ENCODE measurements around the gene GALNS. TPM values are rescaled to one million over a fixed set of nuclear protein-coding genes. Genes with fewer than 3 reads are reported as not detected.

GALNS gene
- total and polyA plus RNA-seq, 2 donors (not counting 1 experiment from before 2014, with no cell fraction given): 45.5 to 68.4 TPM

DNA sequence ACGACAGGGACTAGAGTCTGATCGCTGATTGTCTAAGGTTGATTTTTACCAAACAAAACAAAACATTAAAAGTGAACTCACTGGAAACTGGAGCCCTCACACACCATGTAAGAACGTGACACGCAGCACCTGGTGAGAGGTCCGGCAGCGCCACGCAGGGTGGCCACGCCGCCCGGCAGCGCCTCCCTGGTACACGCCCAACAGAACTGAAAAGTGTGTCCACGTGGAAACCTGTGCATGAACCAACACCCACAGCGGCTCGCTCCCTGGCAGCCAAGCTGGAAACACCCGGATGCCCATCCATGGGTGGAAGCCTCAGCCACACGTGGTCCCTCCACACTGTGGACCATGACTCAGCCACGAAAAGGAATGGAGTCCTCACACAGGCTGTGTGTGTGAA, 9.1 kb downstream of the GALNS start:
- intact Hi-C loops (cut with micrococcal nuclease): no loop called here
- H3K4me3 Mint-ChIP-seq: no peak overlapping the region
- Histone ChIP-seq H3K27me3 (replicated peaks in 1 of 4; ENCODE audit: control extremely low read depth in 1 of 4, control insufficient read depth in 3 of 4, insufficient read depth in 4 of 4, low read length in 3 of 4) (no peaks in the 10 kb centered on the region), H2AFZ (ENCODE audit: insufficient read depth, low read depth, low read length, poor library complexity, severe bottlenecking) (no peak overlapping the region), H3K4me1 (ENCODE audit: control insufficient read depth in 2 of 2, insufficient read depth in 2 of 2, low read length in 2 of 2) (no peaks in the 10 kb centered on the region), H3K9me3 (ENCODE audit: control extremely low read depth in 1 of 3, control insufficient read depth in 2 of 3, insufficient read depth in 1 of 3, low read length in 2 of 3) (no peaks in the 10 kb centered on the region), H3K4me3 (ENCODE audit: control extremely low read depth in 1 of 5, extremely low read depth in 1 of 5, insufficient read depth in 1 of 5, low read depth in 2 of 5, low read length in 4 of 5) (no peak overlapping the region), H3K27ac (ENCODE audit: low read length in 2 of 2) (no peak overlapping the region), H3K4me2 (replicated peaks; ENCODE audit: low read depth, low read length, poor library complexity, severe bottlenecking) (no peak overlapping the region), H3K79me2 (ENCODE audit: control insufficient read depth, insufficient read depth, low read length) (peaks cover 43% of the 10 kb centered on the region), H3K9ac (ENCODE audit: low read length) (no peak overlapping the region), H4K20me1 (ENCODE audit: control insufficient read depth, insufficient read depth, low read length, poor library complexity, severe bottlenecking) (peaks cover 40% of the 10 kb centered on the region), H3K36me3 (replicated peaks in 1 of 2; ENCODE audit: control extremely low read depth in 1 of 2, control insufficient read depth in 1 of 2, extremely low read depth in 1 of 2, insufficient read depth in 2 of 2, low read length in 1 of 2) (peaks cover 0 to 16% of the 10 kb centered on the region in 2 experiments)
- H3K4me1 Mint-ChIP-seq: peaks cover 5% of the 10 kb centered on the region
- no peaks in the 10 kb centered on the region for H3K9me3 Mint-ChIP-seq (ENCODE audit: insufficient read depth)
- H3K27me3 Mint-ChIP-seq: no peaks in the 10 kb centered on the region
- ChIA-PET POLR2A (interaction anchor here (0.7 kb wide), 1 partner anchor 9 kb away, joined by 5 read pairs; the partner anchor contains the start of gene TRAPPC2L), CTCF (no interaction called here)
- WGBS (ENCODE audit: insufficient coverage): 97% methylated on average over 18 of the region's 18 CpGs
- TF ChIP-seq, protein P1, sequence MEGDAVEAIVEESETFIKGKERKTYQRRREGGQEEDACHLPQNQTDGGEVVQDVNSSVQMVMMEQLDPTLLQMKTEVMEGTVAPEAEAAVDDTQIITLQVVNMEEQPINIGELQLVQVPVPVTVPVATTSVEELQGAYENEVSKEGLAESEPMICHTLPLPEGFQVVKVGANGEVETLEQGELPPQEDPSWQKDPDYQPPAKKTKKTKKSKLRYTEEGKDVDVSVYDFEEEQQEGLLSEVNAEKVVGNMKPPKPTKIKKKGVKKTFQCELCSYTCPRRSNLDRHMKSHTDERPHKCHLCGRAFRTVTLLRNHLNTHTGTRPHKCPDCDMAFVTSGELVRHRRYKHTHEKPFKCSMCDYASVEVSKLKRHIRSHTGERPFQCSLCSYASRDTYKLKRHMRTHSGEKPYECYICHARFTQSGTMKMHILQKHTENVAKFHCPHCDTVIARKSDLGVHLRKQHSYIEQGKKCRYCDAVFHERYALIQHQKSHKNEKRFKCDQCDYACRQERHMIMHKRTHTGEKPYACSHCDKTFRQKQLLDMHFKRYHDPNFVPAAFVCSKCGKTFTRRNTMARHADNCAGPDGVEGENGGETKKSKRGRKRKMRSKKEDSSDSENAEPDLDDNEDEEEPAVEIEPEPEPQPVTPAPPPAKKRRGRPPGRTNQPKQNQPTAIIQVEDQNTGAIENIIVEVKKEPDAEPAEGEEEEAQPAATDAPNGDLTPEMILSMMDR (IDR thresholded peaks at IDR 0.05): no peak
- no peak for TF ChIP-seq EZH2 (IDR thresholded peaks at IDR 0.05; ENCODE audit: borderline replicate concordance, insufficient read depth, low read depth, low read length, poor library complexity, severe bottlenecking)
- DNase-seq (no peak), ATAC-seq (ENCODE audit: low read depth) (no peak)
- H3K27ac Mint-ChIP-seq: no peak overlapping the region

DNA sequence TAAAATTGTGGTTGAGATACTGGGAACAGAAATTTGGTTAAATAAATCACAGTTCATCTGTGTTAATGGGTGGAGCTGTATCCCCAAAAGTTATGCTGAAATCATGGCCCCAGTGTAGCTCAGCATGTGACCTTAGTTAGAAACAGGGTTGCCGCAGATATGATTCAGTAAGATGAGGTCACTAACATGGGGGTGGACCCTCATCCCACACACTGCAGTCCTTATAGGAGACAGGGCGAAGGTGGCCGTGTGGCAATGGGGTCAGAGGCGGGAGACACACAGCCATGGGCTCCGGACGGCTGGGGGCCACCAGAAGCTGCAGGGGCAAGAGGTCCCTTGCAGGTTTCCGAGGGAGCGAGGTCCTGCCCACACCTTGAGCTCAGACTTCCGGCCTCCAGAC, 10.7 kb downstream of the GALNS start:
- no peaks in the 10 kb centered on the region for H3K4me1 Mint-ChIP-seq
- ChIA-PET CTCF (no interaction called here), POLR2A (no interaction called here)
- Histone ChIP-seq H4K20me1 (ENCODE audit: control insufficient read depth, insufficient read depth, low read length, poor library complexity, severe bottlenecking) (peaks cover 47% of the 10 kb centered on the region), H3K4me3 (ENCODE audit: control extremely low read depth in 1 of 5, extremely low read depth in 1 of 5, insufficient read depth in 1 of 5, low read depth in 2 of 5, low read length in 4 of 5) (no peak overlapping the region), H3K4me1 (ENCODE audit: control insufficient read depth in 2 of 2, insufficient read depth in 2 of 2, low read length in 2 of 2) (no peaks in the 10 kb centered on the region), H2AFZ (ENCODE audit: insufficient read depth, low read depth, low read length, poor library complexity, severe bottlenecking) (no peak overlapping the region), H3K36me3 (replicated peaks in 1 of 2; ENCODE audit: control extremely low read depth in 1 of 2, control insufficient read depth in 1 of 2, extremely low read depth in 1 of 2, insufficient read depth in 2 of 2, low read length in 1 of 2) (peaks cover 0 to 19% of the 10 kb centered on the region in 2 experiments), H3K9me3 (ENCODE audit: control extremely low read depth in 1 of 3, control insufficient read depth in 2 of 3, insufficient read depth in 1 of 3, low read length in 2 of 3) (no peaks in the 10 kb centered on the region), H3K4me2 (replicated peaks; ENCODE audit: low read depth, low read length, poor library complexity, severe bottlenecking) (no peak overlapping the region), H3K27ac (ENCODE audit: low read length in 2 of 2) (no peak overlapping the region), H3K27me3 (replicated peaks in 1 of 4; ENCODE audit: control extremely low read depth in 1 of 4, control insufficient read depth in 3 of 4, insufficient read depth in 4 of 4, low read length in 3 of 4) (no peaks in the 10 kb centered on the region), H3K79me2 (ENCODE audit: control insufficient read depth, insufficient read depth, low read length) (peaks cover 50% of the 10 kb centered on the region), H3K9ac (ENCODE audit: low read length) (no peak overlapping the region)
- WGBS (ENCODE audit: insufficient coverage): 96% methylated on average over 7 of the region's 9 CpGs
- ATAC-seq (ENCODE audit: low read depth): no peak
- no peak overlapping the region for H3K4me3 Mint-ChIP-seq
- DNase-seq: no peak
- H3K27me3 Mint-ChIP-seq: no peaks in the 10 kb centered on the region
- TF ChIP-seq EZH2 (IDR thresholded peaks at IDR 0.05; ENCODE audit: borderline replicate concordance, insufficient read depth, low read depth, low read length, poor library complexity, severe bottlenecking): no peak
- TF ChIP-seq, protein P1 (IDR thresholded peaks at IDR 0.05): no peak
- no peak overlapping the region for H3K27ac Mint-ChIP-seq
- no peaks in the 10 kb centered on the region for H3K9me3 Mint-ChIP-seq (ENCODE audit: insufficient read depth)
- intact Hi-C loops (cut with micrococcal nuclease): no loop called here

Measured in B cell (primary cell).